Activated B cell treated with CpG ODN at 0.5 μM for 24 hours (primary cell): ENCODE results near the gene RPL3. TPM values are rescaled to one million over a fixed set of nuclear protein-coding genes. Genes with fewer than 3 reads are reported as not detected.
"Not testable (repeated sequence)": the region's sequence is repeated elsewhere in the genome, so short reads cannot be mapped to it uniquely, and the experiment has no call there.

Source experiments
- ATAC-seq: fragments of 200-7000 bp; cut with Tn5 transposase; one replicate; pipeline ENCODE4 v1.10.0; 2021; ENCODE audit warnings: low read depth, mild to moderate bottlenecking, moderate library complexity
- CTCF ChIA-PET: fragments of 350-600 bp; sonication (Branson Sonifier 250); formaldehyde crosslinking; loops from one replicate; lab custom pipeline; 2021; ENCODE audit warnings: antibody characterized with exemption; lab: Charles Lee
- POLR2A ChIA-PET: fragments of 350-600 bp; sonication (Branson Sonifier 250); formaldehyde crosslinking; loops from one replicate; lab custom pipeline; 2021; ENCODE audit warnings: antibody characterized with exemption; lab: Charles Lee
- DNase-seq: peaks from one replicate; pipeline ENCODE4 v3.0.0; 2022
- H3K27ac Mint-ChIP-seq: one replicate; pipeline ENCODE4 v1.8.0; 2020; ENCODE audit warnings: mixed read lengths
- H3K27me3 Mint-ChIP-seq: one replicate; pipeline ENCODE4 v1.8.0; 2021; ENCODE audit warnings: mixed read lengths
- H3K36me3 Mint-ChIP-seq: one replicate; pipeline ENCODE4 v1.8.0; 2021; ENCODE audit warnings: low read depth, mixed read lengths
- H3K4me1 Mint-ChIP-seq: one replicate; pipeline ENCODE4 v1.8.0; 2021; ENCODE audit warnings: mixed read lengths
- H3K4me3 Mint-ChIP-seq: one replicate; pipeline ENCODE4 v1.8.0; 2020; ENCODE audit warnings: mild to moderate bottlenecking, mixed read lengths
- H3K9me3 Mint-ChIP-seq: one replicate; pipeline ENCODE4 v1.8.0; 2020; ENCODE audit warnings: mixed read lengths
- CTCF ChIP-seq: fragments of 200-600 bp; IDR thresholded peaks from one replicate; pipeline ENCODE4 v1.8.0; 2022; ENCODE audit warnings: antibody characterized with exemption, mild to moderate bottlenecking
- intact Hi-C: fragments of 100-400 bp; cut with micrococcal nuclease; formaldehyde crosslinking; loops from one replicate; pipeline ENCODE4 v1.15.1; 2024
- total RNA-seq: library from RNA; stranded (reverse); gene quantifications from 2 replicates; pipeline ENCODE4 v1.2.3, GENCODE V29; 2022

Gene RPL3
- total RNA-seq, 1 donor from 2014 or later, result 3,087 TPM

GRCh38 chr22:39325392-39325932, 6.0 kb upstream of the RPL3 start:
- no peak for TF ChIP-seq CTCF
- H3K4me1 Mint-ChIP-seq, result peaks cover 2% of the 10 kb centered on the region
- H3K27me3 Mint-ChIP-seq, result peaks cover 2% of the 10 kb centered on the region
- H3K36me3 Mint-ChIP-seq, result no peaks in the 10 kb centered on the region
- H3K27ac Mint-ChIP-seq, result no peak overlapping the region
- POLR2A ChIA-PET, result no interaction called here
- CTCF ChIA-PET, result no interaction called here
- intact Hi-C loops, result no loop called here
- DNase-seq (no peak), ATAC-seq (no peak)
- no peaks in the 10 kb centered on the region for H3K9me3 Mint-ChIP-seq
- no peak overlapping the region for H3K4me3 Mint-ChIP-seq

- peaks cover 44% of the 10 kb centered on the region for H3K36me3 Mint-ChIP-seq
- ATAC-seq, DNase-seq, intact Hi-C loops, H3K9me3 Mint-ChIP-seq, H3K27me3 Mint-ChIP-seq: not testable (repeated sequence)
- peak overlapping the region; percentile 66 for H3K27ac Mint-ChIP-seq
- ChIA-PET POLR2A (interaction anchor here (0.6 to 6.1 kb wide), 21 partner anchors 8 to 1476 kb away, joined by 3 to 94 read pairs (median 10); partner anchors contain the start of genes ANKRD54, ATF4, CBX7 and RPS19BP1), CTCF (interaction anchor here (0.6 to 6.3 kb wide), 6 partner anchors 11 to 704 kb away, joined by 3 to 62 read pairs (median 4); no protein-coding TSS in a partner anchor)
- peaks cover 43% of the 10 kb centered on the region for H3K4me1 Mint-ChIP-seq
- peak overlapping the region; percentile 100 for H3K4me3 Mint-ChIP-seq
Observed at GRCh38 chr22:39320616-39321029, 1.2 kb upstream of the RPL3 start.

GRCh38 chr22:39318507-39319283, 728 bp downstream of the RPL3 start:
- no peak for TF ChIP-seq CTCF
- intact Hi-C loops, result loop anchor here (1.0 to 5.0 kb wide), 10 partner anchors 33 to 726 kb away; partner anchors contain the start of genes ATF4, CBX6, CBX7 and JOSD1
- CTCF ChIA-PET, result interaction anchor here (0.7 to 6.3 kb wide), 17 partner anchors 13 to 717 kb away, joined by 3 to 62 read pairs (median 5); partner anchors contain the start of genes CBX7 and TAB1
- Mint-ChIP-seq H3K27ac (peak overlapping the region; percentile 99), H3K9me3 (no peaks in the 10 kb centered on the region), H3K36me3 (peaks cover 62% of the 10 kb centered on the region), H3K4me3 (peak overlapping the region; percentile 100), H3K4me1 (peaks cover 48% of the 10 kb centered on the region), H3K27me3 (no peaks in the 10 kb centered on the region)
- ATAC-seq, result no peak
- no peak for DNase-seq
- POLR2A ChIA-PET, result interaction anchor here (0.6 to 6.1 kb wide), 50 partner anchors 8 to 1538 kb away, joined by 3 to 94 read pairs (median 9); partner anchors contain the start of genes ATF4, CBX6, CBX7 and GTPBP1

GRCh38 chr22:39317775-39318506, 1.5 kb downstream of the RPL3 start:
- POLR2A ChIA-PET, result interaction anchor here (0.6 to 6.1 kb wide), 39 partner anchors 8 to 1115 kb away, joined by 3 to 94 read pairs (median 10); partner anchors contain the start of genes ATF4, CBX6, CBX7 and GTPBP1
- peaks cover 48% of the 10 kb centered on the region for H3K4me1 Mint-ChIP-seq
- CTCF ChIA-PET, result interaction anchor here (0.7 to 6.3 kb wide), 22 partner anchors 12 to 718 kb away, joined by 3 to 62 read pairs (median 4); partner anchors contain the start of genes CBX6, SYNGR1 and TAB1
- TF ChIP-seq CTCF, result no peak
- H3K27ac Mint-ChIP-seq, result peak overlapping the region; percentile 99
- DNase-seq (no peak), ATAC-seq (no peak)
- H3K4me3 Mint-ChIP-seq, result peak overlapping the region; percentile 100
- peaks cover 70% of the 10 kb centered on the region for H3K36me3 Mint-ChIP-seq
- no peaks in the 10 kb centered on the region for H3K9me3 Mint-ChIP-seq
- H3K27me3 Mint-ChIP-seq, result no peaks in the 10 kb centered on the region
- intact Hi-C loops, result loop anchor here (2.0 to 5.0 kb wide), 2 partner anchors 561 to 617 kb away; partner anchors contain the start of genes JOSD1 and SUN2
